Lower lobe of right lung (tissue), 2 donors: ENCODE measurements around the gene CCSAP. TPM values are rescaled to one million over a fixed set of nuclear protein-coding genes. Genes with fewer than 3 reads are reported as not detected.

Source experiments
- ATAC-seq, 2 donors: fragments of 200-7000 bp; cut with Tn5 transposase; one replicate each; pipeline ENCODE4 v1.9.1; 2020 to 2022; ENCODE audit warnings: mild to moderate bottlenecking in 2 of 2, moderate library complexity in 2 of 2
- DNase-seq: peaks from one replicate; pipeline ENCODE4 v3.0.0-alpha.2; 2020
- H3K27ac ChIP-seq: fragments of 200-600 bp; one replicate; pipeline ENCODE4 v1.8.0; 2022
- H3K27me3 ChIP-seq: fragments of 200-600 bp; one replicate; pipeline ENCODE4 v1.8.0; 2022; ENCODE audit warnings: low read depth
- H3K36me3 ChIP-seq: fragments of 200-600 bp; one replicate; pipeline ENCODE4 v1.8.0; 2022; ENCODE audit warnings: mild to moderate bottlenecking
- H3K4me1 ChIP-seq: fragments of 200-600 bp; one replicate; pipeline ENCODE4 v1.8.0; 2022
- H3K4me3 ChIP-seq: fragments of 200-600 bp; one replicate; pipeline ENCODE4 v1.8.0; 2022; ENCODE audit warnings: mild to moderate bottlenecking
- H3K9me3 ChIP-seq: fragments of 200-600 bp; one replicate; pipeline ENCODE4 v1.8.0; 2022
- intact Hi-C: fragments of 100-400 bp; cut with DNase I; formaldehyde crosslinking; loops from one replicate; pipeline ENCODE4 v1.11.0; 2022
- total RNA-seq: library from RNA; stranded (reverse); fragmentation: NEBNext Ultra II Directional; extraction: Animal tissue kit (Norgen Biotek cat#: 25700); gene quantifications from one replicate; pipeline ENCODE4 v1.2.1, GENCODE V29; 2021
- TF ChIP-seq, protein P1 (sequence below): fragments of 200-600 bp; IDR thresholded peaks from one replicate; pipeline ENCODE4 v1.8.0; 2022; ENCODE audit warnings: antibody characterized with exemption, mild to moderate bottlenecking
- donor health status: DM: no; HTN: yes; CAD: no; lungs with severe emphysema.

Gene CCSAP
- total RNA-seq, 1 donor from 2014 or later = 12.2 TPM

DNA sequence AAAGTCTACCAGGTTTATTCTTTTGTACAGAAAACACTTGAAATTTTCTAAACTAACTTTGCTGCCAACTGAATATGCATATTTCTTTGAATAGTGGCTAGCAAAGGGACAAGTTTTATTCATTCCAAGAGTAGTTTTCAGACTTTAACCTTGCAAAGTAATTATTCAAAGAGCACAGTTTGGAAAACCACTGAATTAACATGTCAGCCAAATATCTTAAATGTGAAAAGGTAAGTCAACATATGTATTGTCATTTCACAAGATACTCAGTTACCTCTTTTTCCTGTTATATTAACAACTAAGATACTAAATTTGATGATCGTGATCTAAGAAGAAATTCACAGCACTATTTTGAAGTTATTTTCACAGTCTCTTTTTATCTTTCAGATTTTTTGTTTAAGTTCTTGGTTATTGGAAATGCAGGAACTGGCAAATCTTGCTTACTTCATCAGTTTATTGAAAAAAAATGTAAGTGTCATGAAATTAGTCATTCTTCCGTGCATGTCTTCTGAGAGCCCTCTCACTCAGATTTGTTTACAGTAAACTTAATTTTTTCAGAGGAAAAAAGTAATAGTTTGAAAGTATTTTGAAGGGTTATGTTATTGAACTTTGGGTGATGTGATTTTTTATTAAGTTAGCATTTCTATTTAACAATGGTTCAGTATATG, 56.6 kb downstream of the CCSAP start:
- TF ChIP-seq, protein P1, sequence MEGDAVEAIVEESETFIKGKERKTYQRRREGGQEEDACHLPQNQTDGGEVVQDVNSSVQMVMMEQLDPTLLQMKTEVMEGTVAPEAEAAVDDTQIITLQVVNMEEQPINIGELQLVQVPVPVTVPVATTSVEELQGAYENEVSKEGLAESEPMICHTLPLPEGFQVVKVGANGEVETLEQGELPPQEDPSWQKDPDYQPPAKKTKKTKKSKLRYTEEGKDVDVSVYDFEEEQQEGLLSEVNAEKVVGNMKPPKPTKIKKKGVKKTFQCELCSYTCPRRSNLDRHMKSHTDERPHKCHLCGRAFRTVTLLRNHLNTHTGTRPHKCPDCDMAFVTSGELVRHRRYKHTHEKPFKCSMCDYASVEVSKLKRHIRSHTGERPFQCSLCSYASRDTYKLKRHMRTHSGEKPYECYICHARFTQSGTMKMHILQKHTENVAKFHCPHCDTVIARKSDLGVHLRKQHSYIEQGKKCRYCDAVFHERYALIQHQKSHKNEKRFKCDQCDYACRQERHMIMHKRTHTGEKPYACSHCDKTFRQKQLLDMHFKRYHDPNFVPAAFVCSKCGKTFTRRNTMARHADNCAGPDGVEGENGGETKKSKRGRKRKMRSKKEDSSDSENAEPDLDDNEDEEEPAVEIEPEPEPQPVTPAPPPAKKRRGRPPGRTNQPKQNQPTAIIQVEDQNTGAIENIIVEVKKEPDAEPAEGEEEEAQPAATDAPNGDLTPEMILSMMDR = no peak
- intact Hi-C loops = no loop called here
- H3K27me3 ChIP-seq = no peaks in the 10 kb centered on the region
- no peak overlapping the region for H3K27ac ChIP-seq
- H3K4me1 ChIP-seq = peaks cover 5% of the 10 kb centered on the region
- H3K9me3 ChIP-seq = no peaks in the 10 kb centered on the region
- H3K36me3 ChIP-seq = peaks cover 17% of the 10 kb centered on the region
- DNase-seq (no peak), ATAC-seq (no peak)
- no peak overlapping the region for H3K4me3 ChIP-seq

DNA sequence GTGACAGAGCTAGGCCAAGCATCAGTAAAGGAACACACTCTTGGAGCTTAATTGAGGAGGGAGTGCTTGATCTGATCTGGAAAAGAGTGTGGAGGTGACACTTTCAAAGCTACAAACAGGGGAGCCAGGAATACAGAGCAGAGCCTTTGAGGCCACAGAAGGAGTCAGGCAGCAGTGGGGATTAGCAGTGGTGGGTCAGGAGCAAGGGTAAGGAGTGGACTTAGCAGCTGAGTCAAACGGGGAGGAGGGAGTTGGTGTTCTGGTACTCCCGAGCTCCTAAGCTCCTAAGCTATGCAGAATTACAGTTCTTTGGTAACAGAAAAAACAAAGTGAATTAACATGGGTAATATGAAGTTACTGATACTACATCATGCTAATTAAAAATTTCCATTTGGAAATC, 57.4 kb downstream of the CCSAP start:
- TF ChIP-seq, protein P1 = no peak
- ATAC-seq = no peak
- H3K9me3 ChIP-seq = no peaks in the 10 kb centered on the region
- H3K27me3 ChIP-seq = no peaks in the 10 kb centered on the region
- H3K4me3 ChIP-seq = no peak overlapping the region
- H3K4me1 ChIP-seq = peaks cover 5% of the 10 kb centered on the region
- H3K27ac ChIP-seq = no peak overlapping the region
- no peak for DNase-seq
- intact Hi-C loops = no loop called here
- peaks cover 17% of the 10 kb centered on the region for H3K36me3 ChIP-seq

DNA sequence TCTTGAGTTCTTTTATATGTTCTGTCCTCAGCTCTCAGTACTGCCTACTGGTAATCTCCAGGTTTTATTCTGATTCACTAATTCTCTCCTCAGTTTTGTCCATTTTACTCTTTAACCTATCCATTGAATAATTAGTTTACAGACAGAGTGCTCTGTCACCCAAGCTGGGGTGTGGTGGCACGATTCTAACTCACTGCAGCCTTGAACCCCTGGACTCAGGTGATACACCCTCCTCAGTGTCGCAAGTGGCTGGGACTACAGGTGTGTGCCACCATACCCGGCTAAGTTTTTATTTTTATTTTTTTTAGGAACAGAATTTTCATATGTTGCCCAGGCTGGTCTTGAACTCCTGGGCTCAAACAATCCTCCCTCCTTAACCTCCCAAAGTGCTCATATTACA, 58.0 kb downstream of the CCSAP start:
- TF ChIP-seq, protein P1 = no peak
- ATAC-seq (no peak), DNase-seq (no peak)
- intact Hi-C loops = no loop called here
- H3K27ac ChIP-seq = no peak overlapping the region
- H3K36me3 ChIP-seq = peaks cover 13% of the 10 kb centered on the region
- no peak overlapping the region for H3K4me3 ChIP-seq
- no peaks in the 10 kb centered on the region for H3K9me3 ChIP-seq
- peaks cover 5% of the 10 kb centered on the region for H3K4me1 ChIP-seq
- no peaks in the 10 kb centered on the region for H3K27me3 ChIP-seq

DNA sequence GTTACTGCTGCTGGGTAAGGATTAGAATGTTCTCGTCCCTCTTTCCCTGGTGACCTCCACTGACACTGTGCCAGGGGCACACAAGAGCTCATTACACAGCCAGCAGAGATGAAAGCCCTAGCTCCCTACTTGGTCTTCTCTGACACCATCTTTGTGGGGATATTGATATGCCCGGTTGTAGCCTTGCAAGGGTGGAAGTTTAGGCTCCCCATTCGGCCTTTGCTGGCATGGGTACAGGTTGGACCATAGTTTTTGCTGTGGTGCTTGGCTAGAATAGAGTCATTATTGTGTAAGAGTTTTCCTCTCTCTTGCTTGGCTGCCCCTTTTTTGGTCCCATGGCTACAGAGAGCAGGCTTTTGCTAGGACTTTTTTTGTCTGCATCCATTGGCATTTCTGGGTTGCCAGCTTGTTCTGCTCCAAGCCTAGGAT, 59.6 kb downstream of the CCSAP start:
- H3K27me3 ChIP-seq = no peaks in the 10 kb centered on the region
- DNase-seq (no peak), ATAC-seq (no peak)
- no peaks in the 10 kb centered on the region for H3K36me3 ChIP-seq
- H3K27ac ChIP-seq = no peak overlapping the region
- TF ChIP-seq, protein P1 = no peak
- H3K4me1 ChIP-seq = peaks cover 16% of the 10 kb centered on the region
- H3K4me3 ChIP-seq = no peak overlapping the region
- H3K9me3 ChIP-seq = no peaks in the 10 kb centered on the region
- intact Hi-C loops = no loop called here

DNA sequence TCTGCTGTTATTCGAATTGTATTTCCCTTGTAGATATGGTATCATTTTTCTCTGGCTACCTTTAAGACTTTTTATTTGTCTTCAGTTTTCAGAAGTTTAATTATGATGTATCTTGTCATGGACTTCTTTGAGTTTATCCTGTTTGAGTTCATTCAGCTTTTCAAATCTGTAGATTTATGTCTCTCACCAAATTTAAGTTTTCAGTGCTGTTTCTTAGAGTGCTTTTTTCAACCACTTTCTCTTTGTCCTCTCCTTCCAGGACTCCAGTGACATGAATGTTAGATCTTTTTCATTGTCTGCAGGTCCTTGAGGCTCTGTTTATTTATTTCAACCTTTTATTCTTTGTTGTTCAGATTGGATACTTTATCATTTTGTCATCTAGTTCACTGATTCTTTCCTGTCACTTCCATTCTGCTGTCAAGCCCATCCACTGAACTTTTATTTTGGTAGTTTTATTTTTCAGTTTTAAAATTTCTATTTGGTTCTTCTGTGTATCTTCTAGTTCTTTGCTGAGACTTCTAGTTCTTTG, 60.5 kb downstream of the CCSAP start:
- Histone ChIP-seq H3K36me3 (no peaks in the 10 kb centered on the region), H3K27ac (no peak overlapping the region), H3K4me3 (no peak overlapping the region), H3K27me3 (no peaks in the 10 kb centered on the region), H3K4me1 (peaks cover 16% of the 10 kb centered on the region), H3K9me3 (no peaks in the 10 kb centered on the region)
- intact Hi-C loops = no loop called here
- no peak for DNase-seq
- ATAC-seq = no peak
- TF ChIP-seq, protein P1 = no peak
